Fibroblast of lung (primary cell): Measurements from ENCODE around the gene OR52J3. TPM values are rescaled to one million over a fixed set of nuclear protein-coding genes. Genes with fewer than 3 reads are reported as not detected.

Experiments used
- DNase-seq, 2 donors: peaks; one replicate each; pipeline versions ENCODE4 v3.0.0 to v3.0.0-alpha.2; 2010; ENCODE audit warnings: low read depth in 2 of 2
- H2AFZ ChIP-seq: 2 replicates; pipeline ENCODE4 v1.5.1; 2012; ENCODE audit warnings: low read length, control low read depth, inconsistent platforms
- H3K27ac ChIP-seq: 2 replicates; pipeline ENCODE4 v1.5.1; 2011; ENCODE audit warnings: low read length, control low read depth; ENCODE audit not compliant: insufficient read depth
- H3K27me3 ChIP-seq: 2 replicates; pipeline ENCODE4 v1.5.1; 2011; ENCODE audit warnings: mild to moderate bottlenecking, low read length; ENCODE audit not compliant: control insufficient read depth, insufficient read depth
- H3K36me3 ChIP-seq: 2 replicates; pipeline ENCODE4 v1.5.1; 2011; ENCODE audit warnings: low read length; ENCODE audit not compliant: control insufficient read depth, insufficient read depth
- H3K4me1 ChIP-seq: 2 replicates; pipeline ENCODE4 v1.5.1; 2011; ENCODE audit warnings: low read length; ENCODE audit not compliant: control insufficient read depth, insufficient read depth; ENCODE audit errors: extremely low read depth
- H3K4me2 ChIP-seq: 2 replicates; pipeline ENCODE4 v1.5.1; 2011; ENCODE audit warnings: low read length, control low read depth; ENCODE audit not compliant: insufficient read depth; ENCODE audit errors: extremely low read depth
- H3K4me3 ChIP-seq, 4 experiments: fragments of 200-600 bp in 1 of 4; sonication (generic) in 1 of 4; replicated peaks in 1 of 4; 2 replicates each; pipeline ENCODE4 v1.5.1; 2011 to 2016; ENCODE audit warnings: low read length in 4 of 4, low read depth in 3 of 4, mild to moderate bottlenecking in 3 of 4, control low read depth in 2 of 4, inconsistent platforms in 1 of 4, mixed read lengths in 1 of 4; ENCODE audit not compliant: insufficient read depth in 1 of 4; ENCODE audit errors: control extremely low read depth in 1 of 4
- H3K79me2 ChIP-seq: 2 replicates; pipeline ENCODE4 v1.5.1; 2012; ENCODE audit warnings: mild to moderate bottlenecking, low read length, inconsistent platforms; ENCODE audit not compliant: control insufficient read depth, insufficient read depth
- H3K9ac ChIP-seq: 2 replicates; pipeline ENCODE4 v1.5.1; 2011; ENCODE audit warnings: mild to moderate bottlenecking, low read length, control low read depth; ENCODE audit not compliant: insufficient read depth
- H3K9me3 ChIP-seq: 2 replicates; pipeline ENCODE4 v1.5.1; 2012; ENCODE audit warnings: low read depth, low read length; ENCODE audit not compliant: control insufficient read depth, insufficient read depth
- H4K20me1 ChIP-seq: 2 replicates; pipeline ENCODE4 v1.5.1; 2011; ENCODE audit warnings: low read length; ENCODE audit not compliant: control insufficient read depth, insufficient read depth; ENCODE audit errors: extremely low read depth
- CTCF ChIP-seq, 2 donors: IDR thresholded peaks in 1 of 2; conservative IDR thresholded peaks in 1 of 2; 1 replicate in 1 of 2; 2 replicates in 1 of 2; pipeline ENCODE4 v1.5.1; 2011 to 2012; ENCODE audit warnings: low read length in 2 of 2, control low read depth in 1 of 2, inconsistent platforms in 1 of 2, low read depth in 1 of 2, mild to moderate bottlenecking in 1 of 2
- EZH2 ChIP-seq: IDR thresholded peaks from 2 replicates; pipeline ENCODE4 v1.5.1; 2012; ENCODE audit warnings: low read length, control low read depth, mild to moderate bottlenecking; ENCODE audit errors: missing control alignments
- polyA plus RNA-seq, 2 donors: library from polyadenylated mRNA; depleted of rRNA in 1 of 2; stranded (reverse) in 1 of 2; unstranded in 1 of 2; fragments of >200 nt; gene quantifications; 2 replicates each; pipeline ENCODE4 v1.2.1, GENCODE V29; 2011 to 2012; ENCODE audit warnings: missing spikeins in 1 of 2
- total RNA-seq: library from RNA; depleted of rRNA; stranded (reverse); fragments of >200 nt; gene quantifications from 2 replicates; pipeline ENCODE4 v1.2.1, GENCODE V29; 2014

Gene OR52J3
- total and polyA plus RNA-seq, 2 donors (not counting 1 experiment from before 2014, with no cell fraction given) = not detected

GRCh38 chr11:5011254-5011653 lies 35.1 kb upstream of the OR52J3 start:
- no peak overlapping the region for H3K27ac ChIP-seq
- no peak overlapping the region for H3K4me2 ChIP-seq
- TF ChIP-seq CTCF (conservative IDR thresholded peaks at IDR 0.05 in 1 of 2, IDR thresholded peaks at IDR 0.05 in 1 of 2; ENCODE audit: low read depth in 1 of 2, low read length in 2 of 2) = no peak
- TF ChIP-seq EZH2 = no peak
- H3K36me3 ChIP-seq = no peaks in the 10 kb centered on the region
- H3K9me3 ChIP-seq = no peaks in the 10 kb centered on the region
- no peak overlapping the region for H3K4me3 ChIP-seq
- H3K79me2 ChIP-seq = no peaks in the 10 kb centered on the region
- H3K4me1 ChIP-seq = no peaks in the 10 kb centered on the region
- H3K27me3 ChIP-seq = no peaks in the 10 kb centered on the region
- no peak overlapping the region for H2AFZ ChIP-seq
- DNase-seq = no peak
- H3K9ac ChIP-seq = no peak overlapping the region
- H4K20me1 ChIP-seq = no peaks in the 10 kb centered on the region

- no peaks in the 10 kb centered on the region for H3K36me3 ChIP-seq
Measured at GRCh38 chr11:5013012-5013411, 33.3 kb upstream of the OR52J3 start.

GRCh38 chr11:5021996-5022395 lies 24.3 kb upstream of the OR52J3 start:
- H2AFZ ChIP-seq = no peak overlapping the region
- no peaks in the 10 kb centered on the region for H3K4me1 ChIP-seq
- no peaks in the 10 kb centered on the region for H3K27me3 ChIP-seq
- H3K4me2 ChIP-seq = no peak overlapping the region
- DNase-seq = no peak
- H3K36me3 ChIP-seq = no peaks in the 10 kb centered on the region
- no peaks in the 10 kb centered on the region for H3K9me3 ChIP-seq
- no peak overlapping the region for H3K27ac ChIP-seq
- no peaks in the 10 kb centered on the region for H4K20me1 ChIP-seq
- no peak overlapping the region for H3K4me3 ChIP-seq
- H3K9ac ChIP-seq = no peak overlapping the region
- H3K79me2 ChIP-seq = no peaks in the 10 kb centered on the region
- TF ChIP-seq EZH2 (no peak), CTCF (conservative IDR thresholded peaks at IDR 0.05 in 1 of 2, IDR thresholded peaks at IDR 0.05 in 1 of 2; ENCODE audit: low read depth in 1 of 2, low read length in 2 of 2) (no peak)

More at GRCh38 chr11:5013012-5013411, 33.3 kb upstream of the OR52J3 start:
- Histone ChIP-seq H3K4me1 (no peaks in the 10 kb centered on the region), H3K9me3 (no peaks in the 10 kb centered on the region), H4K20me1 (no peaks in the 10 kb centered on the region), H3K27ac (no peak overlapping the region), H3K4me2 (no peak overlapping the region), H3K27me3 (no peaks in the 10 kb centered on the region), H3K9ac (no peak overlapping the region), H3K79me2 (no peaks in the 10 kb centered on the region), H3K4me3 (no peak overlapping the region), H2AFZ (no peak overlapping the region)
- TF ChIP-seq EZH2 (no peak), CTCF (conservative IDR thresholded peaks at IDR 0.05 in 1 of 2, IDR thresholded peaks at IDR 0.05 in 1 of 2; ENCODE audit: low read depth in 1 of 2, low read length in 2 of 2) (no peak)
- no peak for DNase-seq
